GM04503 (cell line): ENCODE results near the gene COX11.
A peak's percentile ranks its signal among the peaks of the same experiment; 100 is the strongest.

Experiments
- DNase-seq: peaks from one replicate; pipeline ENCODE4 v3.0.0-alpha.2; 2012; ENCODE audit warnings: low read depth

COX11 gene

GRCh38 chr17:54968262-54968987 lies at the start of gene COX11, which contains the start of gene STXBP4:
TSS of gene COX11 (minus strand) at chr17:54968654. CDS start at chr17:54968646, 8 bp downstream.
TSS of gene STXBP4 (plus strand) at chr17:54968765. CDS start at chr17:54986220, 17,455 bp downstream.
- peak; percentile 80 for DNase-seq

- DNase-seq, result no peak
These were observed 37.1 kb upstream of the COX11 start for GRCh38 chr17:55005520-55005919.

- no peak for DNase-seq
These were observed 36.0 kb upstream of the COX11 start for GRCh38 chr17:55004484-55004883.

GRCh38 chr17:55002458-55002857 lies 34.0 kb upstream of the COX11 start:
- no peak for DNase-seq

- DNase-seq, result no peak
These were observed 28.0 kb upstream of the COX11 start for GRCh38 chr17:54996441-54996840.

- DNase-seq, result peak; percentile 3
These were observed 24.6 kb upstream of the COX11 start for GRCh38 chr17:54992797-54993639.

GRCh38 chr17:54991567-54991966 lies 23.1 kb upstream of the COX11 start:
- DNase-seq, result no peak

- DNase-seq, result no peak
These were observed 21.7 kb upstream of the COX11 start for GRCh38 chr17:54990118-54990517.

- DNase-seq, result no peak
These were observed 17.0 kb upstream of the COX11 start for GRCh38 chr17:54985476-54985875.

GRCh38 chr17:54983260-54983659 lies 14.8 kb upstream of the COX11 start:
- no peak for DNase-seq

- DNase-seq, result no peak
These were observed 13.9 kb upstream of the COX11 start for GRCh38 chr17:54982399-54982798.

GRCh38 chr17:54980375-54980774 lies 11.9 kb upstream of the COX11 start:
- DNase-seq, result no peak

GRCh38 chr17:54979657-54980056 lies 11.2 kb upstream of the COX11 start:
- no peak for DNase-seq

GRCh38 chr17:54977744-54978143 lies 9.3 kb upstream of the COX11 start:
- no peak for DNase-seq

GRCh38 chr17:54976316-54976715 lies 7.9 kb upstream of the COX11 start:
- no peak for DNase-seq

GRCh38 chr17:54974759-54975158 lies 6.3 kb upstream of the COX11 start:
- no peak for DNase-seq

GRCh38 chr17:54972406-54973138 lies 4.1 kb upstream of the COX11 start:
- DNase-seq, result no peak

- DNase-seq, result no peak
These were observed 3.4 kb upstream of the COX11 start for GRCh38 chr17:54971901-54972300.

GRCh38 chr17:54971147-54971546 lies 2.7 kb upstream of the COX11 start:
- no peak for DNase-seq

- DNase-seq, result no peak
These were observed 1.5 kb upstream of the COX11 start for GRCh38 chr17:54969658-54970572.

- no peak for DNase-seq
These were observed 506 bp upstream of the COX11 start for GRCh38 chr17:54968988-54969332.
